HG03139 (cell line): Measurements from ENCODE around the gene IFNLR1.

ENCODE experiments used
- ATAC-seq: cut with Tn5 transposase; IDR thresholded peaks from one replicate; pipeline ENCODE4 v1.9.1; 2021; ENCODE audit not compliant: unreplicated experiment

The IFNLR1 gene

DNA sequence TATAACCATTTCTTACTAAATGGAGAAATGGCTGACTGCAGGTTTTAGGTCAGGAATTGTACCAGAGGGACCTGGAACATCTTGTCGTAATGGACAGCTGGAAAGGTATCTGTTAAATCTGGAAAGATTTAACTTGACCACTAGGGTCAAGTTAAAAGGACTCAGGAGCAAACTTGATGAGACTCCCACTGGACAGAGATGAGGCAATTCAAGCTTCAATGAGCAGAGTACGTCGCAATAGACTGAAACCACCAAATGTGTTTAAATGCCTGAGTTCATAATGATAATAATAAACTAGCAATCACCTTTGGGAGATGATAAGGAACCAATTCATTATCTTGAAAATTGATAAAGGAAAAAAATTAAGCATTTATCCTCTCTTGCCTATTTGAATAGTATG lies 8.7 kb downstream of the IFNLR1 start:
- no peak for ATAC-seq

DNA sequence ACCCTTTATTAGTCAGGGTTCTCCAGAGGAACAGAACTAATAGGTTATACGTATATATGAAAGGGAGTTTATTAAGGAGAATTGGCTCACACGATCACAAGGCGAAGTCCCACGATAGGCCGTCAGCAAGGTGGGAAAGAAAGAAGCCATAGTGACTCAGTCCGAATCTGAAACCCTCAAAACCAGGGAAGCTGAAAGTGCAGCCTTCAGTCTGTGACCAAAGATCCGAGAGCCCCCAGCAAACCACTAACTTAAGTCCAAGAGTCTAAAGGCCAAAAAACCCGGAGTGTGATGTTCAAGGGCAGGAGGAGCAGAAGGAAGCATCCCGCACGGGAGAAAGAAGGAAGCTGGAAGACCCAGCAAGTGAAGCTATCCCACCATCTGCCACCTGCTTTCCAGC lies 9.9 kb downstream of the IFNLR1 start:
- no peak for ATAC-seq

DNA sequence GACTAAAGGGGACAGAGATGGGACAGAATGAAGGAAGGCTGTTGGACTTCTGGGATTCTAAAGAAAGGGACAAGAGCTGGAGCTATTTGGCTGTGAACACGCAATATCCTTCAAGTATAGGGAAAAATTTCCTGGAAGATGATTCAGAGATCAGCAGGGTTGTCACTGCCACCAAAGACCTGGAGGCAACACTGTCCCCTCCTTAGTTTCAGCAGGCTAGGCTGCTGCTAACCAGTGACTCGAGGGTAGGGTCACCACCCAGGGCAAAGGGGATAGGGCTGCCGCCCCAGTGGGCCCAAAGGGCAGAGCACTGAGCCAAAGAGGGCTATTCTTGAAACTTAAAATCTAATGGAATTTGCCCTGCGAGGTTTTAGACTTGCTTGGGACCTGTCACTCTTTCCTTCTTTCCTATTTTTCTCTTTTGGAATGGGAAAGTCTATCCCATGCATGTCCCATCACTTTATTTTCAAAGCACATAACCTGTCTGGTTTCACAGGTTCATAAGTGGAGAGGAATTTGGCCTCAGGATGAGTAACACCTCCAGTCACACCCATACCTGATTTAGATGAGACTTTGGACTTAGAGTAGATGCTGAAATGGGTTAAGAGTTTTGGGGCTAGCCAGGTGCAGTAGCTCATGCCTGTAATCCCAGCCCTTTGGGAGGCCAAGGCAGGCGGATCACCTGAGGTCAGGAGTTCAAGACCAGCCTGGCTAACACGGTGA lies 11.9 kb downstream of the IFNLR1 start:
- no peak for ATAC-seq

DNA sequence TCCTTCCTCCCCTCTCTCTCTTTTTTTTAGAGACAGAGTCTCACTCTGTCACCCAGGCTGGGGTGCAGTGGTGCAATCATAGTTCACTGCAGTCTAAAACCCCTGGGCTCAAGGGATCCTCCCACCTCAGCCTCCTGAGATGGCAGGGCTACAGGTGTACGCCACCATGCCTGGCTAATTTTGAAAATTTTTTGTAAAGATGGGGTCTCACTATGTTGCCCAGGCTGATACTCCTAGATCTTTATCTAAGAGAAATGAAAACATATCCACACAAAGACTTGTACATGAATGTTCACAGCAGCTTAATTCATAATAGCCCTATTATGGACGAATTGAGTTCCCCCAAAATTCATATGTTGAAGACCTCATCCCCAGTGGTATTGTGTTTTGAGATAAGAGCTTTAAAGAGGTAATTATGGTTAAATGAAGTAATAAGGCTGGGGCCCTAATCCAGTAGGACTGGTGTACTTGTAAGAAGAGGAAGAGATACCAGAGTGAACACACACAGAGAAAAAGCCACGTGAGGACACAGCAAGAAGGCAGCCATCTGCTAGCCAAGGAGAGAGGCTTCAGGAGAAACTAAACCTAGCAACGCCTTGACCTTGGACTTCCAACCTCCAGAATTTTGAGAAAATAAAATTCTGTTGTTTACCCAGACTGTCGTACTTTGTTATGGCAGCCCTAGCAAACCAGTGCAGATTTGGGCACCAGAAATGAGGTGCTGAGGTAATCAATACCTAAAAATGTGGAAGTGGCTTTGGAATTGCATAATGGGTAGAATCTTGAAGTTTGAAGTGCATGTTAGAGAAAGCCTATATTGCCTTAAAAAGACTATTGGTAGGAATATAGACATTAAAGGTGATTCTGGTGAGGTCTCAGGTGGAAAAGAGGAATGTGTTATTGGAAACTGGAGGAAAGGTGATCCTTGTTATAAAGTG lies 13.2 kb downstream of the IFNLR1 start:
- ATAC-seq, result no peak

DNA sequence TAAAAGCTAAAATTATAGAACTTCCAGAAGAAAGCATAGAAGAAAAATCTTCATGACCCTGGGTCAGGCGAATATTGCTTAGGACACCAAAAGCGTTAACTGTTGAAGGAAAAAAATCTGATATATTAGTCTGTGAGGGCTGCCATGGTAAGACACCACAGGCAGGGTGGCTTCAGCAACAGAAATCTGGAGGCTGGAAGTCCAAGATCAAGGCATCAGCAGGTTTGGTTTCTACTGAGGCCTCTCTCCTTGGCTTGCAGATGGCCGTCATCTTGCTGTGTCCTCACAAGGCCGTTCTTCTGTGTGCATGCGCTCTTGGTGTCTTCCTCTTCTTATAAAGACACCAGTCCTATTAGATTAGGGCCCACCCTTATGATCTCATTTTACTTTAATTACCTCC lies 14.5 kb downstream of the IFNLR1 start:
- ATAC-seq, result no peak

DNA sequence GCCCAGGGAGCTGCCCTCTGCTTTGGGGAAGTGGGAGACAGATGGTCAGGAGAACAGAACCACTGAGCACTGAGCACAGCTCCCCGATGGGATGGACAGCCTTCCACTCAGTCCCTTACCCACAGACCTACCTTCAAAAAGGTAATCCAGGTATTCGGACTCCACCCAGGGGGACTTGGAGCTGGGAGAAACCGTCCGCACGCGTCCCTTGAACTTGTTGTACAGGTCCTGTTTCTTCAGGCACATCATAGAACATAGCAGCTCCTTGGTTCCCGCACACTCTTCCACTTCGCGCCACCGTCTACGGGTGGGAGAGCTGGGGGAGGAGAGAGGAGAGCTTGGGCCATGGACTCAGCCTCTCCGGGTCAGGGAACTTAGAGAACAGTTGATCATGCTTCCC lies 17.8 kb downstream of the IFNLR1 start:
- no peak for ATAC-seq

DNA sequence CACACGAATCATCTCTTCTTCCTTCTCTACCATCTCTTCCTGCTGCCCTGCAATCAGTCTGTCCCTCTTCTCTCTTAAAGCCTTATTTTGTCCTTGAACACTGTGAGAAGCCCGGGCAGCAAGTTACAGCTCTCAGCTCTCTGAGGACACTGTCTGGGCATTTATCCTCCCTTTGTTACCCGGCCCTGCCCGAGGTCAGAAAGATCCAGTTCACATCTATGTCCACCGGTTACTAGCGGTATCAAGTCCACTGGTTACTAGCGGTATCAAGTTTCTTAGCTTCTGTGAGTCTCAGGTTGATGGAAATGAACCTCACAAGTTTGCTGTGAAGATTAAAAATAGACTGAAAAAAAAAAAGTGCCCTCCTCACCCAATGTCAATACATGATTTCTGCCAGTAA lies 18.8 kb downstream of the IFNLR1 start:
- ATAC-seq, result no peak

DNA sequence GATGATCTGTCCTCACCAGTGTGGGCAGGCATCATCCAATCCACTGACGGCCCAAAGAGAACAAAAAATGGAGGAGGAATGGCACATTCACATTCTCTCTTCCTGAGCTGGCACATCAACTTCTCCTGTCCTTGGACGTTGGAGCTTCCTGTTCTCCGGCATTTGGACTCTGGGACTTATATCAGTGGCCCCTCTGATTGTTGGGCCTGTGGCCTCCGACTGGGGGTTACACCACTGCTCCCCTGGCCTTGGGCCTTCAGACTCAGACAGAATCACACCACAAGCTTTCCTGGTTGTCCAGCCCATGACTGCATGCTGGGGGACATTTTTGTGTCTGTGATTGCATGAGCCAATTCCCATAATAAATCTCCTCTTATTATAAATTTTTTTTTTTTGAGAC lies 20.1 kb downstream of the IFNLR1 start:
- no peak for ATAC-seq

DNA sequence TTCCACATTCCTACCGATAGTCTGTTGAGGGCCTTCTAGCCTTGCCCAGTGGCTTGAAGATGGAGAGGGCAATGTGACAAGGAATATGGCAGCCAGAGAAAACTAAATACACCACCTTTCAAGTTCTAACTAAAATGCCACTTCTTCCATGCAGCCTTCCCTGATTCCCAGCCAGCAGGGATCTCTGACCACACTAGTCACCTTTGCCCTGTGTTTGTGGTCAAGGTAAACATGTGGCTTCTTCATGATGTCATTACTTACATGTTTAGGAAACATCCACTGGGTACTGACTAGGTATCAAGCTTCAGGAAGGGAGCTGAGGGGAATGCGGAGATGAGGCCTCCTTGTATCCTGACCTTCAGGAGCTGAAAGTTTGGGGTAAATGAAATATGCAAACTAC lies 21.6 kb downstream of the IFNLR1 start:
- no peak for ATAC-seq

DNA sequence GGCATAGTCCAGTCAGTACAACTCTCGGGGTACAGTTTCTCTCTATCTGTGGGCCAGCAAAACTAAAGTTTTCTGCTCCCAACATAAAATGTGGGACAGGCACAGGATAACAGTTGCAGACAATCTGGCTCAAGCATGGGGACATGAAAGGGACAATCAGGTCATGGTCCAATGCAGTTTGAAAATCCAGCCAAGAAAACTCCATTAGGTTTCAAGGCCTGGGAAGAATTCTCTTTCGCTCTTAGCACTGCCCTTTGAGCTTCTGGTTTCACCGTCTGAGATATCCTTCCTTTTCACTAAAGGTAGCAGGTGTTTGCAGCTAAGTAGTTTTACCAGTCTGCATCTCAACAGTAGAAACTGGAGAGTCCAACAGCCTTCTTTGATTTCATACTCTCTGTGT lies 23.1 kb downstream of the IFNLR1 start:
- ATAC-seq, result no peak

DNA sequence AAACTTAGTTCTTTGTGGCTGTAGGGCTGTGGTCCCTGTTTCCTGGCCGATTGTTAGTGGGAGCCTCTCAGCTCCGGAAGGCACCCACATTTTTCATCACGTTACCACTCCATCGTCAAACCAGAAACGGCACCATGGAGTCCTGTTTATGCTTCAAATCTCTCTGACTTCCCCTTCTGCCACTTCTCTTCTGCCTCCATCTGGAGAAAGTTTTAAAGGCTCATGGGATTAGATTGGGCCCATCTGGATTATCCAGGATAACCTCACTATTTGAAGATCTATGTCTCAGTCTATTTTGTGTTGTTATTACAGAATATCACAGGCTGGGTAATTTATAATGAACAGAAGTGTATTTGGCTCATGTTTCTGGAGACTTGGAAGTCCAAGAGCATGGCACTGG lies 24.9 kb downstream of the IFNLR1 start:
- no peak for ATAC-seq

DNA sequence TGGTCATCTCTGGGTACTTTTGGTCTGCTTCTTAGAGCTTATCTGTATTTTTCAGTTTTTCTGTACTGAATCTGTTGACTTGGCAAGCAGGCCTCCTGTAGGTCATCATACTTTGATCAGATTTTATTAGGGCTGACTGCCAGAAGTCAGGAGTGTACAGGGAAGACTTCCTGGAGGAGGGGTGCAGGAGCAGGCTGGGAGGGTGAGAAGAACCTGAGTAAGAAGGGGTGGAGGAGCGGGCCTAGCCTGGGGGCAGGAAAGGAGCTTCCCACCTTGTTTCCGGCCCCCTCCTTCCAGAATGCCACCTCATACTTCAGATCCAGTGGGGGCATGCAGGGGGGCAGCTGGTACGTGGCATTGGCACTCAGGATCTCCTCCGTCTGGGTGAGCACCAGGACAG lies 25.8 kb downstream of the IFNLR1 start:
- ATAC-seq, result no peak

DNA sequence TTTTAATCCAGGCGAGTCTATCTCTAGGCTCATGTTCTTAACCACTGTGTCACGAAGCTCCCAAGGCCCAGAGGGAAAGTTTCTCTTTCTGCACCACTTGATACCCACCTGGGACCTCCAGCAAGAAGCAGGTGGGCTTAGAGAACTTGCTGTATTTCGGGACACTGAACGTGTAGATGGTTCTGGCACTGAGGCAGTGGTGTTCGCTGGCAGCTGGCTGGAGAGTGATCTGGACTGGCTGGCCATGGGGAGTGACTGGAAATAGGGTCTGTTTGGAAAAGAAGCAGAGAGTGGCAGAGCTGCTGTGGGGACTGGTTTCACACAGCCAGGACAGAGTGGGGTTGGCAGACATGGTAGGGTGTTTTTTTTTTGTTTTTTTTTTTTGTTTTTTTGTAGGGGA lies 27.7 kb downstream of the IFNLR1 start:
- ATAC-seq, result no peak

DNA sequence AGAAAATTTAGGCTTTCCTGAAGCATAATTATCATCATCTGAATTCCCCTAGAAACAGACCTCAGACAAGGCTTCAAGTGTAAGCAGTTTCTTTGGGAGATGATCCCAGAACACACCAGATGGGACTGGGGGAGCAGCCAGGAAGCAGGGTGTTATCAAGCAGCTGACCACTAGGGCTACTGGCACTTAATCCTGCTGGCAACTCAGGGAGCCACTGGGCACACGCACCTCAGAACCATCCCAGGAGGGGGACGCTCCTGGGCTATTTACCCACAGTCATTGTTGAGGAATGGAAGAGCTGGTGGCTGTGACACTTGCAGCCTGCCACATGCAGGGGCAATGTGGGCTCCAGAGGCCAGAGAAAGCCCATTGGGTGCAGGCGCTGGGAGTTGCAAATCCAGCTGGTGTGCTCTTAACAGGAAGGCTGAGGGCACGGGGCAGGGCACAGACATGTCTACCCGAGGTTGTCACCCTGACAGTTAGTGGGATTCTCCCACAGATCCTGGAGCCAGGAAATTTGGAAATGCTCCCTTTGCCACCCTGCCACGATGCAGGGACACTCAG lies 29.1 kb downstream of the IFNLR1 start:
- no peak for ATAC-seq

DNA sequence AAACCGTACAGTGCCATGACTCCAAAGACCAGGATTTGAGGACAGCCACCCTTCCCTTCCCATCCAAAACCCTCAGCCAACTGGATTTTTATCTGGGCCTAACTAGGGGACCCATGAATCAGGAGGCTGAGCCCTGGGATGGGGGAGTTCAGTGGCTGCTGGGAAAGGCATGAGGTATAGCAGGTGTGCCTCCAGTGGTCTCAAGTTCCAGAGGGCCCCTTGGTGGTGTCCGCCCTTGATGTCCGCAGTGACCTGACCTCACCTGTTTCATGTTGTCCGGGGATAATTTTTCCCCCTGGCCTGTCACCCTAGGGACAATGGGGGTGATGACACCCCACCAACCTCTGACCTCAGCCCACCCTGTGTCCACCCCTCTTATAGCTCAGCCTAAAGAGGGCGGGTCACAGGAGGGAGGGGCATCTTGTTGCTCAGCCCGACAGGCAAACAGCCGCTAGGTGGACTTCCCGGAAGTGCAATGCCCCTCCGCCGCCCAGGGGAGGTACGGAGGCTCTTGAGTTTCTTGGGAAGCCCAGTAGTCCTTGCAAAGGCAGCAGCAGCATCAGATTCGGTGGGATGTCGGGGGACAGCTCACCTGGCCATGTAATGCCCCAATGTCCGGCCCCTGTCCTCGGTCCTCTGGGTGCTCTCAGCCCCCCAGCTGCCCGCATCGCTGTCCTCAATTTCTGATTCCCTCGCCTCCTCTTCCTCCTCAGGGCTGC lies 30.4 kb downstream of the IFNLR1 start:
- ATAC-seq, result no peak

DNA sequence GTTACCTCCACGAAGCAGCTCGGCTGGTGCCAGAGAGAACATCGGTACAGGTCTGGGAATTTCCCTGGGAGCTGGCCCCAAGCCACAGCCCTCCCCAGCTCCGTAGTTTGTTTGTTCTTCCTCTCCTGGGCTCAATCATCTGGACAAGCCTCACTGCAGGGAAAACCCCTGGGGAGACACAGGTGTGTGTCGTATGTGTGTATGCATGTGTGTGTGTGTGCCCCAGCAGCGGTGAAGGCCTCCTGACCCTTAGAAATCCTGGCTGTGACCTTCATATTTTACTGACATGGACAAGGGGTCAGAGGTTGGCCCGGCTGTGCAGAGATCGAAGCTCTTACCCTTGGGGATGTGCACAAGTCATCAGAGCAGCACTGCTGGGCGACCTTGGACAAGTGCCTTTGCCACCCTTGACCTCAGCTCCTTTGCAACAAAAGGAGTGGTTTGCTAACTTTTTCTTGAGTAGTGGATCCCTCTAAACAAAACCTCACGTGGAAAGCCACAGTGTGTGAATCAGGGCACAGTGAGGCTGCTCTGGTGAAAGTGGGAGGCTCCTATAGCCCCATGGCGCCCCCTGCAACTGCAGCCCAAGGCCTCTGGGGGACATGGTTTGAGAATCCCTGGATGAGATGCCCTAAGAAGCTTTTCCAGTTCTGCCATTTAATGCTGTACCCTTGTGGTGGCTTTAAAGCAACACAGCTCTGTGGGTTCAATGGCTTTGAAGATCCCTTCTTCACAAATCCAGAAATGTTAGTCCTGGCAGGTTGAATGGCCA lies 31.9 kb downstream of the IFNLR1 start:
- no peak for ATAC-seq

DNA sequence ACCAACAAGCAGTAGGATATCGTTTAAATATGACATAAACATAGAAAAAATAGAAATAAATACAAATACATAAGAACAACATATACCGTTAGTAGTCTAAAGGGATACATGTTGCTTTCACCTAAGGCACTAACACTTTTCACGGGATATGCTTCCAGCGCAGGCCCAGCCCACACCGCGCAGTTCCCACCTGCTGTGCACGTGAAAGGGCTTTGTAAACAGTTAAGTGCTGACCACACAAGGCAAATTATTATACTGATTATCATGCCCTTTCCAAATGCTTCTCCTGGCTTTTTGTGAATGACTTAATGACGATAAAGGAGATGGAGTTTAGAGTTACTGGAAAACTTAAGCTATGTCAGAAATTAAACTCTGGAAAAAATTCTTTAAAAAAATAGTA lies 32.9 kb downstream of the IFNLR1 start:
- ATAC-seq, result no peak

DNA sequence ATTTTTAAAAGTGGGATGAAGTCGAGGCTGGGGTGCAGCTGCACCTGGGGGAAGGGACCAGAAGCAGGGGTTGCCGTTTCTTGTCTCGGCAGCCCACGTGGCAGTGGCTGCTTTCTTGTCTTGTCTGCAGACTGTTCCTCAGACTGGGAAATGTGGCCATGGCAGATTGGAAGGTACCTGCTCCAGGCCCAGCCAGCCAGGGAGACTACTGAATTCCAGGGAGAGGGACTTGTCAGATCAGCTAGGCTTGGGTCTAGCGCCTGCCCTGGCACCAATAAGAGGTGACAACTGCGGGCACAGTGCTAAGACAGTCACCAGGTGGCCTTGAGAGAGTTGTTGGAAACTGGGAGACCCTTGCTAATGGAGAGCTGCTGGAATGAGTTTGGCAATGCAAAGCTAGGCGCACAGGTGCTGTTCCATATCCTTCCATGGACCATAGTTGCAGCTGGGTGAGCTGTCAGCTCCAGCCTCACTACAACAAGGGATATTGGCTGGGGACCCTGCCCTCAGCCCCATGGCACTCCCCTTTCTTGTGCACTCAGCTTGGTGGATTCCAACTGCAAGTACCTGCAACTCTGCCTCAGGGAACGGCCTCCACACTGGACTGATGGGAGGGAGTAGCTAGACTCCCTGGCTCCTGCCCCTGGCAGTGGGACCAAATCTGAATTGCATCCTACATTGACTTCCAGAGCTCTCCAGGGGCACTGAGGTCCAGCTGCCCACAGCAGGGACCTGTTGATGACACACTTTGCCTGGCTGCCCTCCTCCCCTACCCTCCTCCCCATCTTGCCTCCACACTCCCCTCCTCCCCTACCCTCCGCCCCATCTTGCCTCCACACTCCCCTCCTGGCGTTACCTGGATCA lies 34.2 kb downstream of the IFNLR1 start:
- ATAC-seq, result no peak

DNA sequence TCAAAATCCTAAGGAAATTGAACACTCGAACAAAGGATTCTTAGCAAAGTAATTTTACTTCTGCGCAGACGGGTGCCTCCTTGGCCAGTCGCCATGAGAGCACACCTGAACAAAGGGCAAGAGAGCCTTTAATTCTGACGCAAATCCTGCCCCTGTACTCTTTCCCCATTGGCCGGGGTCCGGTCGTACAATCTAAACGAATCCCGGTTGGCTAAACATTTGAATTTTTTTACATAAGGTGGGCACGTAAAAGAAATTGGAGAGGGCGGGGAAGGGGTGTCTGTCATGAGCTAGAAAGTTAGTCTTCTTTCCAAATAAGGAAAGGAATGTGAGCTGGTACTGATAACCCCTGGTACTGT lies 35.9 kb downstream of the IFNLR1 start:
- ATAC-seq, result no peak
